ENCODE measurements around the gene CASK. TPM values are rescaled to one million over a fixed set of nuclear protein-coding genes. Genes with fewer than 3 reads are reported as not detected.

Gene CASK
- total RNA-seq, 1 experiment from 2014 or later: 29.4 TPM

DNA sequence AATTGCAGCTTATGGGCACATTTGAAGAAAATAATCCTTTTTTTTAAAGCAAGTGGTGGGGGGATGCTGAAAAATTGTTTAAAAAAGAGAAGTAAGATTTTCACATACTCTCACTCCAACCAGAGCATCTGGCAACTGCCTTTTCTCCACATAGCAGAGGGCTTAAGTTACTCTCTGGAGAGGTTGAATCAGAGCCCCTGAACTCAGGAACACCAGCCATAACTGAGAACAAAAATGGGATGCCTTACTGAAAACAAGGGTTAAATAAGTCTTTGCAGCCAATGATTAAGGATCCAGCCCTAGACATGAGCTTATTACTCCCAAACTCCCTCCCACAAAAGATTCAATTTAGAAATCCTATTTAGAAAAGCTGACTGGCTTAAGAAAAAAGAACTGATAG is 27.5 kb downstream of the CASK start:
- intact Hi-C loops (cut with micrococcal nuclease; ENCODE audit: unreplicated experiment): no loop called here
- ChIA-PET POLR2A (ENCODE audit: unreplicated experiment) (no interaction called here), CTCF (no interaction called here)
- no peak for TF ChIP-seq EZH2 (IDR thresholded peaks at IDR 0.05; ENCODE audit: low read depth)
- TF ChIP-seq, protein P1, sequence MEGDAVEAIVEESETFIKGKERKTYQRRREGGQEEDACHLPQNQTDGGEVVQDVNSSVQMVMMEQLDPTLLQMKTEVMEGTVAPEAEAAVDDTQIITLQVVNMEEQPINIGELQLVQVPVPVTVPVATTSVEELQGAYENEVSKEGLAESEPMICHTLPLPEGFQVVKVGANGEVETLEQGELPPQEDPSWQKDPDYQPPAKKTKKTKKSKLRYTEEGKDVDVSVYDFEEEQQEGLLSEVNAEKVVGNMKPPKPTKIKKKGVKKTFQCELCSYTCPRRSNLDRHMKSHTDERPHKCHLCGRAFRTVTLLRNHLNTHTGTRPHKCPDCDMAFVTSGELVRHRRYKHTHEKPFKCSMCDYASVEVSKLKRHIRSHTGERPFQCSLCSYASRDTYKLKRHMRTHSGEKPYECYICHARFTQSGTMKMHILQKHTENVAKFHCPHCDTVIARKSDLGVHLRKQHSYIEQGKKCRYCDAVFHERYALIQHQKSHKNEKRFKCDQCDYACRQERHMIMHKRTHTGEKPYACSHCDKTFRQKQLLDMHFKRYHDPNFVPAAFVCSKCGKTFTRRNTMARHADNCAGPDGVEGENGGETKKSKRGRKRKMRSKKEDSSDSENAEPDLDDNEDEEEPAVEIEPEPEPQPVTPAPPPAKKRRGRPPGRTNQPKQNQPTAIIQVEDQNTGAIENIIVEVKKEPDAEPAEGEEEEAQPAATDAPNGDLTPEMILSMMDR (conservative IDR thresholded peaks at IDR 0.05): no peak
- no peak for DNase-seq
- Histone ChIP-seq H3K4me1 (replicated peaks; ENCODE audit: insufficient read depth) (no peaks in the 10 kb centered on the region), H4K20me1 (ENCODE audit: insufficient read depth) (no peaks in the 10 kb centered on the region), H3K9me2 (ENCODE audit: insufficient read depth) (no peaks in the 10 kb centered on the region), H3F3A (ENCODE audit: insufficient read depth, low read depth) (no peaks in the 10 kb centered on the region), H3K79me2 (ENCODE audit: low read depth) (no peaks in the 10 kb centered on the region), H3K36me3 (ENCODE audit: low read depth) (no peaks in the 10 kb centered on the region), H3K27ac (no peak overlapping the region), H3K9me3 (ENCODE audit: insufficient read depth, low read depth) (no peaks in the 10 kb centered on the region), H3K27me3 (ENCODE audit: insufficient read depth, low read depth) (no peaks in the 10 kb centered on the region), H2AFZ (no peak overlapping the region), H3K4me3 (no peak overlapping the region), H3K4me2 (no peak overlapping the region)
- no TSS peak for BruUV-seq (replicated peaks)

DNA sequence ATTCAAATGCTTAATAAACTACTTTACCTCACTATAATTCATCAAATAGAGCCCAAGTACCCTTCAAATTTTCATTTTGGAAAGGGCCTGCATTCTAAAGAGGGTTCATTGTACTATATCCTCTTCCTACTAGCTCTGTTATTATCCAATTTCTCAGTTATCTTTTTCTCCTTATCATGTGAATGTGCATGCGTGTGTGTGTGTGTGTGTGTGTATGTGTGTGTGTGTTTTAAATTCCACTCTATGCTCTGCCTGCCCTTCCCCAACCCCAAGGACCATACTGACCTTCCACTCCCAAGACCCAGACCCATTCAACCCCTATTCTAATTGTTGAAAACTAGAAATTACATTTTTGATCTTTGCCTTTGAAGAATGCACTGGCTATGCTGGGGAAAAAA is 33.3 kb downstream of the CASK start:
- POLR2A ChIA-PET (ENCODE audit: unreplicated experiment): interaction anchor here (0.9 kb wide), 1 partner anchor 15 kb away, joined by 7 read pairs; no protein-coding TSS in a partner anchor

DNA sequence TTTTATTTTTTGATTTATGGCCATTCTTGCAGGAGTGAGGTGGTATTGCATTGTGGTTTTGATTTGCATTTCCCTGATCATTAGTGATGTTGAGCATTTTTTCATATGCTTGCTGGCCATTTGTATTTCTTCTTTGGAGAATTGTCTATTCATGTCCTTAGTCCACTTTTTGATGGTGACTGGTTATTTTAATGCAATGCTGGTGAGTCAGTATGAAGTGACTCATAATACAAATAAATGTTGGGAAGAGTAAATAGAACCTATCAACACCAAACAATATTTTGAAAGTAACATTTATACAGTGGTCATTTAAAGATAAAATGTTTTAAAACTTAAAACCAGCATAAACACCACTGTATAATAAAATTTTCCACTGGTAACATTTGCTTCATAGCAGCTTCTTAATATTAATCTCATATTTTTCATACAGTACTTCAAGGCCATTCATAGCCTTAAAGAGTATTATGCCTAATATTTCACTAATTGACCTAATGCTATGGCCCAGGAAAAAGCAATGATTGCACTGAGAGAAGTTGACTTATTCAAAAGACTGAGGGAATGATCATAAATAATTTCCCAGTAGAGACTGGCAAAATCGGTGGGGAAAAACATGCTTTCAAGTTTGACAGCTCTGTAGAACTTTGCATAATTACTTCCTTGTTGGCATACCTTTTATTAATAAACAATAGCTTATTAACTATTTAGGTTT is 33.9 kb downstream of the CASK start:
- peak in 1 of 2 experiments; percentile 46 for DNase-seq
- intact Hi-C loops (cut with micrococcal nuclease; ENCODE audit: unreplicated experiment): no loop called here
- Histone ChIP-seq H3F3A (ENCODE audit: insufficient read depth, low read depth) (peaks cover 3% of the 10 kb centered on the region; the same call in 1 of the 2 replicates), H3K4me3 (no peak overlapping the region), H3K36me3 (ENCODE audit: low read depth) (no peaks in the 10 kb centered on the region), H3K79me2 (ENCODE audit: low read depth) (0 out of 2 replicates have a peak, but pooled peaks cover 9% of the 10 kb centered on the region), H2AFZ (no peak overlapping the region), H4K20me1 (ENCODE audit: insufficient read depth) (no peaks in the 10 kb centered on the region), H3K27ac (peak overlapping the region; percentile 62), H3K4me1 (replicated peaks; ENCODE audit: insufficient read depth) (peaks cover 8% of the 10 kb centered on the region; the same call in 1 of the 2 replicates), H3K9me2 (ENCODE audit: insufficient read depth) (no peaks in the 10 kb centered on the region), H3K4me2 (peak overlapping the region; percentile 46; the same call in 1 of the 2 replicates), H3K27me3 (ENCODE audit: insufficient read depth, low read depth) (no peaks in the 10 kb centered on the region), H3K9me3 (ENCODE audit: insufficient read depth, low read depth) (no peaks in the 10 kb centered on the region)
- ChIA-PET CTCF (no interaction called here), POLR2A (ENCODE audit: unreplicated experiment) (interaction anchor here (0.9 kb wide), 1 partner anchor 15 kb away, joined by 7 read pairs; no protein-coding TSS in a partner anchor)
- no TSS peak for BruUV-seq (replicated peaks)
- TF ChIP-seq, protein P1 (conservative IDR thresholded peaks at IDR 0.05): no peak
- TF ChIP-seq EZH2 (IDR thresholded peaks at IDR 0.05; ENCODE audit: low read depth): no peak

More for the DNA sequence above, 33.3 kb downstream of the CASK start:
- no peak overlapping the region for H2AFZ ChIP-seq
- no peaks in the 10 kb centered on the region for H3K36me3 ChIP-seq (ENCODE audit: low read depth)
- peak overlapping the region; percentile 62 for H3K27ac ChIP-seq
- no peaks in the 10 kb centered on the region for H3K27me3 ChIP-seq (ENCODE audit: insufficient read depth, low read depth)
- CTCF ChIA-PET: no interaction called here
- H3K79me2 ChIP-seq (ENCODE audit: low read depth): 0 out of 2 replicates have a peak, but pooled peaks cover 9% of the 10 kb centered on the region
- H3K4me1 ChIP-seq (replicated peaks; ENCODE audit: insufficient read depth): peaks cover 8% of the 10 kb centered on the region; the same call in 1 of the 2 replicates
- DNase-seq: no peak
- intact Hi-C loops (cut with micrococcal nuclease; ENCODE audit: unreplicated experiment): no loop called here
- H3K9me2 ChIP-seq (ENCODE audit: insufficient read depth): no peaks in the 10 kb centered on the region
- H3K9me3 ChIP-seq (ENCODE audit: insufficient read depth, low read depth): no peaks in the 10 kb centered on the region
- H3K4me2 ChIP-seq: no peak overlapping the region
- no peaks in the 10 kb centered on the region for H4K20me1 ChIP-seq (ENCODE audit: insufficient read depth)
- no TSS peak for BruUV-seq (replicated peaks)
- no peak for TF ChIP-seq EZH2 (IDR thresholded peaks at IDR 0.05; ENCODE audit: low read depth)
- TF ChIP-seq, protein P1 (conservative IDR thresholded peaks at IDR 0.05): no peak
- no peak overlapping the region for H3K4me3 ChIP-seq
- peaks cover 3% of the 10 kb centered on the region; the same call in 1 of the 2 replicates for H3F3A ChIP-seq (ENCODE audit: insufficient read depth, low read depth)

All from PC-9 (cell line).